ENCODE data around the gene SMYD4. TPM values are rescaled to one million over a fixed set of nuclear protein-coding genes. Genes with fewer than 3 reads are reported as not detected.
A peak's percentile ranks its signal among the peaks of the same experiment; 100 is the strongest.
"Not testable (repeated sequence)": the region's sequence is repeated elsewhere in the genome, so short reads cannot be mapped to it uniquely, and the experiment has no call there.

Gene SMYD4
- total RNA-seq, 1 experiment from 2014 or later, result 6.3 TPM

DNA sequence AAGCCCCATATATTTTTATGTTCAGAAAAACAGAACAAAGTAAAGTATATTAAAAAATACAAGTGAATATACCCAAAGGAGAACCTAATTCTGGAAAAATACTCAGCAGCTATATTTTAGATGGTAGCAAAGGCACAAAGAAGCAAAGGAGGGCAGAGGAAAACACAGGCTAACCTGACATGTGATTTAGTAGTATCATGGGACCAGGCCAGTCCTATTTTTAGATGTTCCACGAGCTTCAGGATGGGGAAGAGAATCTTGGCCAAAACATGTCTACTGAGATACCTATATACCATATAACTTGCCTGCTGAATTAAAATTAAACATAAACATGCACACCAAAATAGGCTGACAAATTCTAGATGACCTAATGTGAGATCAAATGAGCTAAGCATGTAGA is 32.9 kb downstream of the SMYD4 start:
- no peak for DNase-seq
- Histone ChIP-seq H3K4me3 (no peak overlapping the region), H3K36me3 (no peaks in the 10 kb centered on the region), H3K27me3 (no peaks in the 10 kb centered on the region), H3K9me3 (no peaks in the 10 kb centered on the region)

DNA sequence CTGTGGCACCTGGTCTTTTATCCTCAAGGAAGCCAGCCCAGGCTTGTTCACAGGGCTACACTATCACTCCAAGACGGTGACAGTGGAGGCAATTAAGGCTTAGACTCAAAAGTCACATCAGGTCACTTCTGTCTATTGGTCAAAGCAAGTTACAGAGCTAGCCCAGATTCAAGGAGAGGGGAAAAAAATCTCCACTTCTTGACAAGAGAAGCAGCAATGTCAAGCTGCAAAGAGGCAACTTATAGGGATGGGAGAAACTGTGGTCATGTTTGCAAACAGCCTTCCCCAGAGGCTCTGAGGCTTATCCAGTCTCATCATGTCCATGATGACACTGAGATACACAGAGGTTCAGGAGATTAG is 36.3 kb downstream of the SMYD4 start:
- no peaks in the 10 kb centered on the region for H3K36me3 ChIP-seq
- no peak for DNase-seq
- H3K27me3 ChIP-seq, result no peaks in the 10 kb centered on the region
- no peak overlapping the region for H3K4me3 ChIP-seq
- no peaks in the 10 kb centered on the region for H3K9me3 ChIP-seq

DNA sequence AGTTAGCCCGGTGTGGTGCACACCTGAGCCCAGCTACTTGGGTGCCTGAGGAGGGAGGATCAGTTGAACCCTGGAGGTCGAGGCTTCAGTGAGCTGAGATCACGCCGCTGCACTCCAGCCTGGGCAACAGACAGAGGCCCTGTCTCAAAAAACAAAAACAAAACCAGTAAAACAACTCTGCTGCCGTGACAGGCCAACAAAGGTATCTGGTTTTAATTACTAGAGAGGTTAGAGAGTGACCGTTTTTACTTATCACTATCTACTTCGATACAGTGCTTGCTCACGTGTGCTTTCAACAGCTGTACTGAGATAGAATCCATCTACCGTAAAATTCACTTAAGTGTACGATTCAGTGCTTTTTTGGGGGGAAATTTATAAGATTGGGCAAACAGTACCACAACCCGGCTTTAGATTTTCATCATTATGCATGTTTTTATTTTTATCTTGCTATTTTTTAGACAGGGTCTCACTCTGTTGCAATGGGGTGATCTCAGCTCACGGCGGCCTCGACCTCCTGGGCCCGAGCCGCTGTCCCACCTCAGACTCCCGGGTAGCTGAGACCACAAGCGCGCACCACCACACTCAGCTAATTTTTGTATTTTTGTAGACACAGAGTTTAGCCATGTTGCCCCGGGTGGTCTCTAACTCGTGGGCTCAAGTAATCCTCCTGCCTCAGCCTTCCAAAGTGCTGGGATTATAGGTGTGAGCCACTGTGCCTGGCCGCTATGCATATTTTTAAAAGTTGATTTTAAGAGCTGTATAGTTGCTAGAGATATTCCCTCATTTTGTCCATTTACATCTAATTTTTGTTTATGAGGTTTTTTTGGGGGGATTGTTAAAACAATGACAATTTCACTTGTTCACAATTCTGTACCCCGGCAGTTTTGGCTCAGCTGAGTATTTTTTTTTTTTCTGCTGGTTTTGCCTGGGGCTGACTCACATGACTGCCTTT is 36.9 kb downstream of the SMYD4 start:
- H3K4me3 ChIP-seq, result no peak overlapping the region
- DNase-seq, result no peak
- H3K36me3 ChIP-seq, result no peaks in the 10 kb centered on the region
- H3K27me3 ChIP-seq, result no peaks in the 10 kb centered on the region
- H3K9me3 ChIP-seq, result no peaks in the 10 kb centered on the region

DNA sequence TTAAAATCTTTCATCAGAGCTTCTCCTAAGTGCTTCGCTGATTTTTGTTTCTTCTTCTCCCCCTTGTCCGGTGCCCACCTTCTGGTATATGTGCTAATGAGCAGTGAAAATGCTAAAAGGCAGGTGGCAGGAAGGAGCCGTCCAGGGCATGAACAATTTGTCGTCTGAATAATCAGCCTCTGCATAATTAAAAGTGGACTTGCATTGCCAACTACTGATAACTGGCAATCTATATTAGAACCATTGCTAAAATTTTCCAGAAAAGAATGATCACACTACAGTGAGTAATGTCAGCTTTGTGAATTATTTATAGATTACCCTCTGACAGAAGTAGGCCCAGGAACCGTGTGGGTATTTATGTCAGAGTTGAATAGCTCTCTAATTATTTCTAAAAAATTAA is 39.8 kb downstream of the SMYD4 start:
- no peak for DNase-seq
- Histone ChIP-seq H3K4me3 (no peak overlapping the region), H3K36me3 (0 out of 2 replicates have a peak, but pooled peaks cover 6% of the 10 kb centered on the region), H3K9me3 (no peaks in the 10 kb centered on the region), H3K27me3 (no peaks in the 10 kb centered on the region)

DNA sequence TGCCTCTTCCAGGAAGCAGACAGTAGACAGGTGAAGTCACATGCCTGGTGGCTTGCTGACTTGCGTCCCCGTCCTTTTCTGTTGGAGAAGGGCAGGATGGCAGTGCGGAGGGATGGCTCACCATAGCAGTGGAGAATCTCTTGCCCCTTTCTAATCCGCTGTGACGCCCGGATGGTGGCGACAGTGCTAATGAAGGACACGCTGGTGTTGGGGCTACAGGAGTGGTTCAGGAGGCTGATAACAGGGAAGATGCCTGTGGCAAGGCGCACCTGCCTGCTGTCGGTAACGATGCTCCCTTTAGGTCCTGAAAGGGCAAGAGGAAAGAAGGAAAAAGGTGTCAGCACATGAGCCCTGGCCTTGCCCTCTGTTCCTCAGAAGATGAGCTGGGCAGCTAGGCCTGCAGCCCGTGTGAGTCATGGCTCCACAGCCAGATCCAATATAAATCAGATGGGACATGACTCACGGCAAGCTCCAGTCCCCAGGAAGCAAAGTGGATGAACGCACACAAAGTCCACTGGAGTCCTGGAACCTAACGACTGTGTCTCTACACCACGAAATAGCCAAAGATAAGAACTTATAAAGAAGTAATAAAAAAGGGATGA is 42.3 kb downstream of the SMYD4 start:
- Histone ChIP-seq H3K4me3 (no peak overlapping the region), H3K36me3 (peaks cover 14% of the 10 kb centered on the region; the same call in 1 of the 2 replicates), H3K9me3 (no peaks in the 10 kb centered on the region), H3K27me3 (no peaks in the 10 kb centered on the region)
- DNase-seq, result peak; percentile 88

DNA sequence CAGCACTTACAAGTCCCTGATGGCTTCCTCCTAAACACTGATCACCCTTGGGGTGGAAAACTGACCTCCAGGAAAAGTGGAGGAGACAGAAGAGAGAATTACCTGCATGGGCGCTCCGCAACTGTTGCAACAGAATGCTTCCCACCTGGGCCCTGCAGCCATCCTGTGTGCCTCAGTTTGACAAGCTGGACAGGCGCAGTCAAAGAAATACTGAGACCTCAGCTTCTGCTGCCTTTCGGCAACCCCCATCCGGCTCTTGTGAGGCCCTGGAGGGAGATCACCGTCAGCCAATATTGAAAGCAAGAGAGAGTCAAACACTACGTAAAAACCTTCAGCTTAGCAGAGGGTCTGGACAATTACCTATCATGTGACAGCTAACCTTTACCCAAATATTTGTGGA is 43.0 kb downstream of the SMYD4 start:
- no peak for DNase-seq
- peaks cover 14% of the 10 kb centered on the region for H3K36me3 ChIP-seq

DNA sequence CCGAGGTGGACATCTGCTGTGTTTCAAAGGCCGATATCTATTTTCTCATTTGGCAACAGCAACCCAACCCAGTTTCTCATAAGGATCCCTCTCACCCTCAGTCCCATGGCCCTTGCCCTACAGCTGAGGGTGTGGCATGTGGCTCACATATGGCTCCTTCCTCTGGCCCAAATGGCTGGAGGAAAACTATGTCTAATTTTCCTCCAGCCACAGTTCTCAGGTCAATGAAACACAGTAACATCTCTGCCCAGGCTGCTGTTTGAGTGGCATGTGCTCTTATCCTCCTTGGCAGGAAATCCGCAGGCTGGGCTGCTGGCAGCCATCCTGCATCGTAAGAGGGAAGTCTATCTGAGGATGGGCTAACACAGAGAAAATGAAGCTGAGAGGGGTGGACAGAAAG is 43.8 kb downstream of the SMYD4 start:
- Histone ChIP-seq H3K9me3 (no peaks in the 10 kb centered on the region), H3K4me3 (no peak overlapping the region), H3K36me3 (peaks cover 18% of the 10 kb centered on the region), H3K27me3 (no peaks in the 10 kb centered on the region)
- peak; percentile 55 for DNase-seq

More for the DNA sequence above, 43.0 kb downstream of the SMYD4 start:
- no peaks in the 10 kb centered on the region for H3K27me3 ChIP-seq
- no peak overlapping the region for H3K4me3 ChIP-seq
- no peaks in the 10 kb centered on the region for H3K9me3 ChIP-seq

DNA sequence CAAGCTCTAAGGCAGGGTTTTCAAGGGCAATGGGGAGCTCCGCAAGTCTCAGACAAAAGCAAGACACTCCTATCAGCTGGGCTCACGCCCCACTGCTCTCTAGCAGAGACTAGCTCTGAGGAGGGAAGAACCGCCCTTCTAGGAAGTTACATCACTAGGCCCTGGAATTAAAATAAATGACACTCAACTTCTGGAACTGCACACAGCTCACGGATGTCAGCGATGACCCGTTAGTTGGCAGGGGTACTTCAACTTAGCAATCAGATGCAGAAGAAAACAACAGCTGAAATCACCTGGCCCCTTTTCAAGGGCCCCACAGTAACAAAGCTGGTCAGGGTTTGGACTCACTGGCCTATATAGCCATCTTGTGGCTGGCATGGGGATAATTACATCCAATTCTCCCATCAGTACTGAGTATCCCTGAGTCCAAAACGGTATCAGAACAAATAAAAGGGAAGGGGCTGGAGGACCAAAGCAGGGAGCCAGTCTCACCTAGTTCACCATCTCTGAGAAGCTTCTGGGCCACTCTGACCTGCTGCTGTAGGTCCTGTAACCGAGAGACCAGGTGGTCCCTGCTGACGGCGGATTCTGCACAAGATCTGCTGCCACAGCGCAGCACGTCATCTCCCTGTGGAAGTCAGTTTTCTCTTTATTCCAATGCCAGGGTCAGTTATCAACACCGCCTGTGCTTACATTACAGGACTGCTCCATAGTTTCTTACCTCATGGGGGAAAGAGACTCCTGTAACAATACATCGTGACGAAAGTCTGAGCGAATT is 45.7 kb downstream of the SMYD4 start:
- Histone ChIP-seq H3K9me3 (no peaks in the 10 kb centered on the region), H3K27me3 (no peaks in the 10 kb centered on the region), H3K4me3 (no peak overlapping the region), H3K36me3 (peaks cover 18% of the 10 kb centered on the region)
- DNase-seq, result peak; percentile 84

DNA sequence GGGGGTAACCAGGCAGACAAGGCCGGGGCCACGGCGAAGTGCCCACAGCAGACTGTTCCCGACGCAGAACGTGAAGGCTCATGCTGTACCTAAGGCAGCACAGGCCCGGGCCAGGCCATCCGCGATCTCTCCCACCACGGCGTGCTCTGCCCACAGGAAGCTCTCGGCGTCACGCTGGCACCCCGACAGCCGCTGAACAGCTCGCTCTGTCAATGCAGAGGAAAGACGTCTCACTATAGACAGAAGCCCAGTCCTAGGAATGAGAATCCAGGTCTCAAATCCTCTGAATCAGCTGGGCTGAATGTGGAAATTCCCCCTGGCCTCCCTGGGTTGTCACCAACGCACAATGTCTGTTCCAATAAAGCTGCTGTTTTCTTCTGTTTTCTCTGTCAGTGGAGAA is 46.4 kb downstream of the SMYD4 start:
- no peak for DNase-seq
- Histone ChIP-seq H3K27me3 (no peaks in the 10 kb centered on the region), H3K36me3 (peaks cover 20% of the 10 kb centered on the region), H3K4me3 (no peak overlapping the region), H3K9me3 (no peaks in the 10 kb centered on the region)

DNA sequence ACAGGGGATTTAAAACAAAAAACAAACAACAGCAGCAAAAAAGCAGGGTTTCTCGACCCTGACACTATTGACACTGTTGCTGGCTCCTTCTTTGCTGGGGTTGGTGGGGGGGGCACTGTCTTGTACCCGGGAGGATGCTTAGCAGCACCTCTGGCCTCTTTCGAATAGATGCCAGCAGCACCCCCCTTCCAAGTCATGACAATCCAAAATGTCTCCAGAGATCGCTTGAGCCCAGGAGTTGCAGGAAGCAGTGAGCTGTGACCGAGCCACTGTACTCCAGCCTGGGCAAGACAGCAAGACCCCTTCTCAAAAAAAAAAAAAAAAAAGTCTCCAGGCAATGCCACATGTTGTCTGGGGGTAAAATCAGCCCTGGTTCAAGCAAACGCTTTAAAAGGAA is 47.5 kb downstream of the SMYD4 start:
- H3K27me3 ChIP-seq, result no peaks in the 10 kb centered on the region
- no peak overlapping the region for H3K4me3 ChIP-seq
- H3K36me3 ChIP-seq, result peaks cover 22% of the 10 kb centered on the region
- no peaks in the 10 kb centered on the region for H3K9me3 ChIP-seq
- DNase-seq, result no peak

DNA sequence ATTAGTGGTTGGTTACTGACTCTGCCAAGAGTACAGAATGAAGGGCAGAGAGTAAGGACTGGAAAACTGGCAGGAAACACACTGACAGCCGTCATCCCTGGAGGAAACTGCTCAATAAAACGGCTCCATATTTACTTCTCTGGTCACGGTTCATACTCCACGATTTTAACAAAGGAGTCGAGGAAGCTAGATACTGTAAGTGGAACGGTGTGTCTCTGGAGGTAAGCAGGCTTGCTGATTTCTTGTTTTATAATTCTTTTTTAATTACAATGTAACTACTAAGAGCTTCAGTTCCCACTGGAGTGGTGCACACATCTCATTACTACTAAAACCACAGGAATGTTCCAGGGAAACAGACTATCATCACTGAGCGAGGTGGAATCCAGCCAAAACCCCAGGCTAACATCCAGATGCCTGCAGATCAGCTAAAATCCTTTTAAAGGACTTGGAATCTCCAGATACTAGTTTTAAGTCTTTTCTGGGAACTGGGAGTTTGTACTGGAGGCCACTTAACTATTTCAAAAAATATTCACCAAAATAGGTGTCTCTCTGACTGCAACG is 50.1 kb downstream of the SMYD4 start:
- peak; percentile 75 for DNase-seq
- Histone ChIP-seq H3K36me3 (peaks cover 17% of the 10 kb centered on the region), H3K4me3 (no peak overlapping the region), H3K27me3 (no peaks in the 10 kb centered on the region), H3K9me3 (no peaks in the 10 kb centered on the region)

DNA sequence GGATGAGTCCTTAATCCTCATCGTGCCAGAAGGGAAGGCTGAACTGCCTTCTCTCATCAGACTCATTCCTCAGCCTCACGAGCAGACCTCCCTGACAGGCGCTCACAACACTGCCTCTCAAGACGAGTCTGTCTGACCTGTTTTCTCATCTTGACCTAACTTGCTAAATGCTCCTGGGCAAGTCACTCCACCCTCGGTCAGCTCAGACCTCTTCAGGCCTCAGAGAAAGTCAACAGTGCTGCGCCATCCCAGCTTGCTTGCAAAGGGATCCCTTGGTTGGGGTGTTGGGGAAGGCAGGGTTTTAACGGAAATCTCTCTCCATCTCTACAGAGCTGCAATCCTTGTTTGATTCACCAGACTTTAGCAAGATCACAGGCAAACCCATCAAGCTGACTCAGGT is 52.8 kb downstream of the SMYD4 start:
- no peak overlapping the region for H3K4me3 ChIP-seq
- no peaks in the 10 kb centered on the region for H3K9me3 ChIP-seq
- no peak for DNase-seq
- peaks cover 9% of the 10 kb centered on the region for H3K36me3 ChIP-seq
- no peaks in the 10 kb centered on the region for H3K27me3 ChIP-seq

DNA sequence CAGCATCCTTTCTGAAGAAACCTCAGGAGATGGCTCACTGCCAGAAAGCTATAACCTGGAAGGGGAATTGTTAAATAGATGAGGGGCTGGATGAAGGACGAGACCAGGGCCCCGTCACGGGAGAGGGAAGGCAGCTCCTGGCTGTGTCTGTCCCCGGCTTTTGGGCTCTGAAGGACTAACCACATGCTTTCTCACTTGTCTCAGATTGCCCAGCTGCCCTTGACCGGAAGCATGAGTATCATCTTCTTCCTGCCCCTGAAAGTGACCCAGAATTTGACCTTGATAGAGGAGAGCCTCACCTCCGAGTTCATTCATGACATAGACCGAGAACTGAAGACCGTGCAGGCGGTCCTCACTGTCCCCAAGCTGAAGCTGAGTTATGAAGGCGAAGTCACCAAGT is 53.4 kb downstream of the SMYD4 start:
- DNase-seq, result no peak
- H3K36me3 ChIP-seq, result peaks cover 9% of the 10 kb centered on the region
- no peak overlapping the region for H3K4me3 ChIP-seq
- H3K9me3 ChIP-seq, result no peaks in the 10 kb centered on the region
- no peaks in the 10 kb centered on the region for H3K27me3 ChIP-seq

DNA sequence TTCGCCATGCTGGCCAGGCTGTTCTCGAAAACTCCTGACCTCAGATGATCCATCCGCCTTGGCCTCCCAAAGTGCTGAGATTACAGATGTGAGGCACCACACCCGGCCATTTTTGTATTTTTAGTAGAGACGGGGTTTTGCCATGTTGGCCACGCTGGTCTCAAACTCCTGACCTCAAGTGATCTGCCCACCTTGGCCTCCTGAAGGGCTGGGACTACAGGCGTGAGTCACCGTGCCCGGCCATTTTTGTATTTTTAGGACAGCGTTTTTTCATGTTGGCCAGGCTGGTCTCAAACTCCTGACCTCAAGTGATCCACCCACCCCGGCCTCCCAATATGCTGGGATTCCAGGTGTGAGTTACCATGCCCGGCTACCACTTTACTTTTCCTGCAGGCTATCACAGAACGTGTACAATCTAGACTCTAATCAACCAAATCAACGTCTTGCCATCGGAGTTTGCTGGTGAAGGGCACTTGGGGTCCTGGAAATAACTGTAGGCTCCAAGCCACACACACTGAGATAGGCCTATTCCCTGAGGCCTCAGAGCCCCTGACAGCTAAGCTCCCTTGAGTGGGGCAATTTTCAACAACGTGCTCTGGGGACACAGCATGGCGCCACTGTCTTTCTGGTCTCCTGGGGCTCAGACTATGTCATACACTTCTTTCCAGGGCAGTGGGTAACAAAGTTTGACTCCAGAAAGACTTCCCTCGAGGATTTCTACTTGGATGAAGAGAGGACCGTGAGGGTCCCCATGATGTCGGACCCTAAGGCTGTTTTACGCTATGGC is 55.1 kb downstream of the SMYD4 start:
- no peaks in the 10 kb centered on the region for H3K9me3 ChIP-seq
- H3K36me3 ChIP-seq, result peaks cover 5% of the 10 kb centered on the region
- DNase-seq, result no peak
- no peaks in the 10 kb centered on the region for H3K27me3 ChIP-seq
- no peak overlapping the region for H3K4me3 ChIP-seq

DNA sequence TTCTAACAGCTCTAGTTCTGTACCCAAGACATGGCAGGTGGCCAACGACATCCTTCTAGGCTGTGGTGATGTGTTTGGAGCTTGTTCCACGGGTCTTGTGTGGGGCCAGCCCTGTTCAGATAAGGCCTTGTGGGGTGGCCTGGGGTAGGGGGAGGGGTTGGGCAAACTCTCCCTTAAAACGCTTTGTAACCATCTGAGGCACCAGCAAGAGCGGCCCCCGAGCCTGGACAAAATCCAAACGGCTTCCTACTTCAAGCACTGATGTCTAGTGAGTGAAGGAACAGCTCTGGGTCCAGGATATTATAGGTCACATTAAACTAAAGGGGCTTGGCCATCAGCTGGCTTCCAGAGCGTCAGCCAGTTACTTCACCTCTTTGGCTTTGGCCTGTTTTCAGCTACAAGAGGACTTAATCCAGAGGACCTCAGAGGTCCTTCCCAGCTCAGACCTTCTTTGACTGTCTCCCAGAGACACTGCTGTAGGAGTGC is 56.0 kb downstream of the SMYD4 start:
- Histone ChIP-seq H3K27me3 (no peaks in the 10 kb centered on the region), H3K36me3 (peaks cover 5% of the 10 kb centered on the region), H3K9me3 (no peaks in the 10 kb centered on the region), H3K4me3 (no peak overlapping the region)
- DNase-seq, result no peak

DNA sequence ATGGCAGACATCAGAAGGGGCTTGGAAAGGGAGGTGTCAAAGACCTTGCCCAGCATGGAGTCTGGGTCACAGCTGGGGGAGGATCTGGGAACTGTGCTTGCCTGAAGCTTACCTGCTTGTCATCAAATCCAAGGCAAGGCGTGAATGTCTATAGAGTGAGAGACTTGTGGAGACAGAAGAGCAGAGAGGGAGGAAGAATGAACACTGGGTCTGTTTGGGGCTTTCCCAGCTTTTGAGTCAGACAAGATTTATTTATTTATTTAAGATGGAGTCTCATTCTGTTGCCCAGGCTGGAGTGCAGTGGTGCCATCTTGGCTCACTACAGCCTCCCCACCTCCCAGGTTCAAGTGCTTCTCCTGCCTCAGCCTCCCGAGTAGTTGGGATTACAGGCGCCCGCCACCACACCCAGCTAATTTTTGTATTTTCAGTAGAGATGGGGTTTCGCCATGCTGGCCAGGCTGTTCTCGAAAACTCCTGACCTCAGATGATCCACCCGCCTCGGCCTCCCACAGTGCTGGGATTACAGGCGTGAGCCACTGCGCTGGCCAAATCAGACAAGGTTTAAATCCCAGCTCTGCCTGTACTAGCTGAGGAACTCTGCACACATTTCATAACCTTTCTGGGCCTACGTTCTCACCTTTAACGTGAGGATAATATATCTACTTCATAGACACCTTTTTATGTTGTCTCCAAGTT is 56.6 kb downstream of the SMYD4 start:
- H3K9me3 ChIP-seq, DNase-seq, H3K4me3 ChIP-seq, H3K36me3 ChIP-seq, H3K27me3 ChIP-seq: not testable (repeated sequence)

Data from MG63 (cell line).